B cell (primary cell): ENCODE results near the gene ZBTB43. TPM values are rescaled to one million over a fixed set of nuclear protein-coding genes. Genes with fewer than 3 reads are reported as not detected.
"Not testable (repeated sequence)": the region's sequence is repeated elsewhere in the genome, so short reads cannot be mapped to it uniquely, and the experiment has no call there.

Experiments
- ATAC-seq: fragments of 200-7000 bp; cut with Tn5 transposase; one replicate; pipeline ENCODE4 v1.10.0; 2021; ENCODE audit warnings: low read depth, mild to moderate bottlenecking, moderate number of reproducible peaks, moderate library complexity
- CTCF ChIA-PET: fragments of 350-600 bp; sonication (Branson Sonifier 250); formaldehyde crosslinking; loops from one replicate; lab custom pipeline; 2021; ENCODE audit warnings: antibody characterized with exemption, inconsistent platforms; lab: Charles Lee
- POLR2A ChIA-PET: fragments of 350-600 bp; sonication (Branson Sonifier 250); formaldehyde crosslinking; loops from one replicate; lab custom pipeline; 2021; ENCODE audit warnings: antibody characterized with exemption; lab: Charles Lee
- DNase-seq: peaks from one replicate; pipeline ENCODE4 v3.0.0; 2013
- H2AFZ ChIP-seq: 2 replicates; pipeline ENCODE4 v1.6.1; 2012; ENCODE audit warnings: mild to moderate bottlenecking, low read depth, low read length; ENCODE audit not compliant: insufficient read depth, poor library complexity, severe bottlenecking
- H3K27ac ChIP-seq, 2 donors: 1 replicate in 1 of 2; 2 replicates in 1 of 2; pipeline ENCODE4 v1.5.1; 2012 to 2013; ENCODE audit warnings: low read length in 2 of 2, mild to moderate bottlenecking in 2 of 2, moderate library complexity in 1 of 2
- H3K27me3 ChIP-seq, 4 experiments: fragments of 200-600 bp in 1 of 4; sonication (generic) in 1 of 4; replicated peaks in 1 of 4; 1 replicate in 2 of 4; 2 replicates in 2 of 4; pipeline versions ENCODE4 v1.6.1 to v1.7.0; 2013 to 2016; ENCODE audit warnings: low read length in 3 of 4, mild to moderate bottlenecking in 2 of 4, mixed read lengths in 1 of 4, moderate library complexity in 1 of 4; ENCODE audit not compliant: insufficient read depth in 4 of 4, control insufficient read depth in 3 of 4; ENCODE audit errors: control extremely low read depth in 1 of 4
- H3K36me3 ChIP-seq, 2 experiments: replicated peaks in 1 of 2; 1 replicate in 1 of 2; 2 replicates in 1 of 2; pipeline versions ENCODE4 v1.6.1 to v1.7.1; 2013; ENCODE audit warnings: low read length in 1 of 2; ENCODE audit not compliant: insufficient read depth in 2 of 2, control insufficient read depth in 1 of 2; ENCODE audit errors: control extremely low read depth in 1 of 2, extremely low read depth in 1 of 2
- H3K4me1 ChIP-seq, 2 donors: fragments of 200-600 bp in 1 of 2; sonication (generic) in 1 of 2; 1 replicate in 1 of 2; 2 replicates in 1 of 2; pipeline versions ENCODE4 v1.5.1 to v1.6.1; 2013 to 2017; ENCODE audit warnings: low read length in 2 of 2; ENCODE audit not compliant: control insufficient read depth in 2 of 2, insufficient read depth in 2 of 2
- H3K4me2 ChIP-seq: replicated peaks from 2 replicates; pipeline ENCODE3; 2012; ENCODE audit warnings: mild to moderate bottlenecking, low read depth, low read length; ENCODE audit not compliant: poor library complexity, severe bottlenecking
- H3K4me3 ChIP-seq, 5 experiments: fragments of 200-600 bp in 1 of 5; sonication (generic) in 1 of 5; 1 replicate in 3 of 5; 2 replicates in 2 of 5; pipeline versions ENCODE4 v1.5.1 to v1.7.0; 2011 to 2016; ENCODE audit warnings: low read length in 4 of 5, mild to moderate bottlenecking in 4 of 5, low read depth in 2 of 5, control low read depth in 1 of 5, moderate library complexity in 1 of 5; ENCODE audit not compliant: insufficient read depth in 1 of 5; ENCODE audit errors: control extremely low read depth in 1 of 5, extremely low read depth in 1 of 5
- H3K79me2 ChIP-seq: fragments of 200-600 bp; sonication (generic); one replicate; pipeline ENCODE4 v1.6.0; 2016; ENCODE audit warnings: low read length; ENCODE audit not compliant: control insufficient read depth, insufficient read depth
- H3K9ac ChIP-seq: fragments of 200-600 bp; sonication (generic); 2 replicates; pipeline ENCODE4 v1.6.1; 2017; ENCODE audit warnings: mild to moderate bottlenecking, low read length, moderate library complexity
- H3K9me3 ChIP-seq, 3 donors: one replicate each; pipeline versions ENCODE4 v1.6.1 to v1.7.1; 2013; ENCODE audit warnings: low read length in 2 of 3; ENCODE audit not compliant: control insufficient read depth in 2 of 3, insufficient read depth in 1 of 3; ENCODE audit errors: control extremely low read depth in 1 of 3
- H4K20me1 ChIP-seq: 2 replicates; pipeline ENCODE4 v1.6.0; 2012; ENCODE audit warnings: mild to moderate bottlenecking, low read length; ENCODE audit not compliant: insufficient read depth, control insufficient read depth, poor library complexity, severe bottlenecking
- H3K27ac Mint-ChIP-seq: one replicate; pipeline ENCODE4 v1.8.0; 2021; ENCODE audit warnings: mixed read lengths
- H3K27me3 Mint-ChIP-seq: one replicate; pipeline ENCODE4 v1.8.0; 2021; ENCODE audit warnings: mixed read lengths
- H3K4me1 Mint-ChIP-seq: one replicate; pipeline ENCODE4 v1.8.0; 2021; ENCODE audit warnings: mixed read lengths
- H3K4me3 Mint-ChIP-seq: one replicate; pipeline ENCODE4 v1.8.0; 2021; ENCODE audit warnings: mixed read lengths
- H3K9me3 Mint-ChIP-seq: one replicate; pipeline ENCODE4 v1.8.0; 2022; ENCODE audit warnings: mixed read lengths; ENCODE audit not compliant: insufficient read depth
- EZH2 ChIP-seq: IDR thresholded peaks from 2 replicates; pipeline ENCODE4 v1.6.1; 2012; ENCODE audit warnings: borderline replicate concordance, low read depth, mild to moderate bottlenecking, moderate library complexity, low read length; ENCODE audit not compliant: insufficient read depth, poor library complexity, severe bottlenecking
- whole genome bisulfite sequencing: methylation state at CpG from one replicate; pipeline ENCODE4 v1.1.5; 2013; ENCODE audit warnings: missing lambda C conversion rate; ENCODE audit not compliant: insufficient coverage; 5-methylcytosine and 5-hydroxymethylcytosine counted together
- intact Hi-C: fragments of 100-400 bp; cut with micrococcal nuclease; formaldehyde crosslinking; loops from one replicate; pipeline ENCODE4 v1.10.0; 2022
- polyA plus RNA-seq: library from polyadenylated mRNA; depleted of rRNA; stranded (reverse); fragments of >200 nt; gene quantifications from 2 replicates; pipeline ENCODE4 v1.2.3, GENCODE V29; 2012
- total RNA-seq, 2 donors: library from RNA; stranded (reverse); fragments of 120-200 nt in 1 of 2; gene quantifications; 1 replicate in 1 of 2; 2 replicates in 1 of 2; pipeline versions ENCODE4 v1.2.3 to v1.2.4, GENCODE V29; 2013 to 2022
- TF ChIP-seq, protein P1 (sequence below): fragments of 200-600 bp; IDR thresholded peaks from one replicate; pipeline ENCODE4 v1.8.0; 2022; ENCODE audit warnings: antibody characterized with exemption, mild to moderate bottlenecking

The ZBTB43 gene
- total and polyA plus RNA-seq, 2 donors (not counting 1 experiment from before 2014, with no cell fraction given) = 7.0 to 20.2 TPM

DNA sequence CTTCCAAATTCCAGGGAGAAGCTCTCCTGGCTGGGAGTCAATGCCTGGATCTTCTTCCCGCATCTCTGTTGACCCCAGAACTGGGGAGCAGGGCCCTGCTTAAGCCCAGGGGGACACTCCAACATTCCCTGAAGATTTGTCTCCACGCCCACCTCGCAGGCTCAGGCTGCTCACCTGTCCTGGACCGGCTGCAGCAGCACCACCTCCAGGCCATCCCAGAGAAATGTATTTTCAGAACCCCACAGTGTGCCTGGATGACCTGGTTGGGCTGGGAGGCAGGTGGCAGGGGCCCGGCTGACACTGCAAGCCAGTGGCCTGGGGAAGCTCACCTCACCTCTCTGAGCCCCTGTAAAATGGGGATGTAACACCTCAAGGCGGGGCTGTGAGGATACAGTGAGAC lies 27.1 kb upstream of the ZBTB43 start:
- ChIA-PET CTCF (interaction anchor here (1.2 to 12.5 kb wide), 2 partner anchors 23 to 72 kb away, joined by 3 to 680 read pairs; no protein-coding TSS in a partner anchor), POLR2A (no interaction called here)
- H3K4me1 Mint-ChIP-seq = no peaks in the 10 kb centered on the region
- H3K9me3 ChIP-seq = no peaks in the 10 kb centered on the region
- H3K27me3 Mint-ChIP-seq = peaks cover 35% of the 10 kb centered on the region
- no peak for DNase-seq
- H3K79me2 ChIP-seq = no peaks in the 10 kb centered on the region
- H3K4me1 ChIP-seq = peaks cover 0 to 3% of the 10 kb centered on the region in 2 donors
- no peak overlapping the region for H2AFZ ChIP-seq
- peaks cover 0 to 8% (median 4%) of the 10 kb centered on the region in 4 experiments for H3K27me3 ChIP-seq
- no peak overlapping the region for H3K27ac Mint-ChIP-seq
- WGBS = 34% methylated on average over 6 of the region's 6 CpGs
- no peak overlapping the region for H3K27ac ChIP-seq
- H3K4me3 Mint-ChIP-seq = no peak overlapping the region
- ATAC-seq = no peak
- TF ChIP-seq, protein P1, sequence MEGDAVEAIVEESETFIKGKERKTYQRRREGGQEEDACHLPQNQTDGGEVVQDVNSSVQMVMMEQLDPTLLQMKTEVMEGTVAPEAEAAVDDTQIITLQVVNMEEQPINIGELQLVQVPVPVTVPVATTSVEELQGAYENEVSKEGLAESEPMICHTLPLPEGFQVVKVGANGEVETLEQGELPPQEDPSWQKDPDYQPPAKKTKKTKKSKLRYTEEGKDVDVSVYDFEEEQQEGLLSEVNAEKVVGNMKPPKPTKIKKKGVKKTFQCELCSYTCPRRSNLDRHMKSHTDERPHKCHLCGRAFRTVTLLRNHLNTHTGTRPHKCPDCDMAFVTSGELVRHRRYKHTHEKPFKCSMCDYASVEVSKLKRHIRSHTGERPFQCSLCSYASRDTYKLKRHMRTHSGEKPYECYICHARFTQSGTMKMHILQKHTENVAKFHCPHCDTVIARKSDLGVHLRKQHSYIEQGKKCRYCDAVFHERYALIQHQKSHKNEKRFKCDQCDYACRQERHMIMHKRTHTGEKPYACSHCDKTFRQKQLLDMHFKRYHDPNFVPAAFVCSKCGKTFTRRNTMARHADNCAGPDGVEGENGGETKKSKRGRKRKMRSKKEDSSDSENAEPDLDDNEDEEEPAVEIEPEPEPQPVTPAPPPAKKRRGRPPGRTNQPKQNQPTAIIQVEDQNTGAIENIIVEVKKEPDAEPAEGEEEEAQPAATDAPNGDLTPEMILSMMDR = no peak
- no peak for TF ChIP-seq EZH2
- H3K9ac ChIP-seq = no peak overlapping the region
- no peaks in the 10 kb centered on the region for H3K9me3 Mint-ChIP-seq
- H3K4me3 ChIP-seq = no peak overlapping the region
- H4K20me1 ChIP-seq = no peaks in the 10 kb centered on the region
- intact Hi-C loops = no loop called here
- H3K4me2 ChIP-seq = no peak overlapping the region
- no peaks in the 10 kb centered on the region for H3K36me3 ChIP-seq

DNA sequence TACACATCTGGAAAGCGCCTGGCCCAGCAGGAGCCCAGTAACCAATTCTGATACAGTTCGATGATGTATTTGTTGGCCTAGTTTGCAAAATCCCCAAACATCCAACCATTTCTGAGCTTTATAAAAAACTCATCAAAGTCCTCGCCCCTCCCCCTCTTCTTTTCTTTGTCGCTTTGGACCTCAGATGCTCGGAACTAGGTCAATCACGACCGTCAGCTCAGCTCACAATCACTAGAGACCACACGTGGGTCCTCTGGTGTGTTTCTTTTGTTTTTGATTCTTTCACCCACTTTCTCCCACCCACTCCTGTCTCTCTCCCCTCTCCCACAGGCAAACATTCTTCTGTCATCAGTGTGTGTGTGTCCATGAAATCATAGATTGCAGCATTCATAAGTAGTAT lies 26.7 kb upstream of the ZBTB43 start:
- no peak for TF ChIP-seq EZH2
- TF ChIP-seq, protein P1 = no peak
- Histone ChIP-seq H2AFZ (no peak overlapping the region), H3K9ac (no peak overlapping the region), H4K20me1 (no peaks in the 10 kb centered on the region), H3K4me2 (no peak overlapping the region), H3K4me1 (peaks cover 0 to 3% of the 10 kb centered on the region in 2 donors), H3K9me3 (no peaks in the 10 kb centered on the region), H3K36me3 (no peaks in the 10 kb centered on the region), H3K79me2 (no peaks in the 10 kb centered on the region), H3K27me3 (peaks cover 0 to 8% (median 4%) of the 10 kb centered on the region in 4 experiments), H3K27ac (no peak overlapping the region), H3K4me3 (no peak overlapping the region)
- Mint-ChIP-seq H3K9me3 (no peaks in the 10 kb centered on the region), H3K4me1 (no peaks in the 10 kb centered on the region), H3K27me3 (peaks cover 35% of the 10 kb centered on the region), H3K4me3 (no peak overlapping the region), H3K27ac (no peak overlapping the region)
- intact Hi-C loops = no loop called here
- DNase-seq (no peak), ATAC-seq (no peak)
- 85% methylated on average over 4 of the region's 8 CpGs for WGBS
- ChIA-PET CTCF (interaction anchor here (1.2 to 12.5 kb wide), 2 partner anchors 23 to 72 kb away, joined by 3 to 680 read pairs; no protein-coding TSS in a partner anchor), POLR2A (no interaction called here)

DNA sequence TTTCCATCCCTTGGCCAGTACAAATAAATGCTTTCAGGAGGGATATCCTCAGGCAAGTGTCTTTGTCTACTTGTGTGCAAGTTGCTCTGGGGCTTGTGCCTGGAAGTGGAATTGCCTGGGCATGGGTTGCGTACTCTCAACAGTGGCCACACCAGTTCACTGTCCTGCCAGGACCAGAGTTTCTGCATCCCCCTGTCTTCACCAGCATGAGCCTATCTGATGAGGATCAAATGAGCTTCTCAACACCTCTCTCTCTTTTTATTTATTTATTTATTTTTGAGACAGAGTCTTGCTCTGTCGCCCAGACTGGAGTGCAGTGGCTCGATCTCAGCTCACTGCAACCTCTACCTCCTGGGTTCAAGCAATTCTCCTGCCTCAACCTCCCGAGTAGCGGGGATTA lies 26.1 kb upstream of the ZBTB43 start:
- WGBS = 100% methylated on average over 1 of the region's 5 CpGs
- not testable (repeated sequence) for H3K9ac ChIP-seq
- peaks cover 35% of the 10 kb centered on the region for H3K27me3 Mint-ChIP-seq

More for the DNA sequence above, 26.1 kb upstream of the ZBTB43 start:
- H4K20me1 ChIP-seq, DNase-seq, H3K9me3 Mint-ChIP-seq, intact Hi-C loops, H2AFZ ChIP-seq, H3K79me2 ChIP-seq, H3K4me2 ChIP-seq, H3K4me1 ChIP-seq, H3K27me3 ChIP-seq, H3K4me3 Mint-ChIP-seq, H3K27ac Mint-ChIP-seq, H3K27ac ChIP-seq, H3K36me3 ChIP-seq, H3K4me3 ChIP-seq, ATAC-seq, POLR2A ChIA-PET, H3K4me1 Mint-ChIP-seq, H3K9me3 ChIP-seq: not testable (repeated sequence)
- CTCF ChIA-PET = interaction anchor here (1.2 to 12.5 kb wide), 2 partner anchors 24 to 73 kb away, joined by 3 to 680 read pairs; no protein-coding TSS in a partner anchor
